ENCODE data around the gene UBAP1L.

The UBAP1L gene

GRCh38 chr15:65110676-65111292 is 4.2 kb downstream of the UBAP1L start:
- TF ChIP-seq YY1 (IDR thresholded peaks at IDR 0.05; ENCODE audit: low read depth) (no peak), TCF12 (IDR thresholded peaks at IDR 0.05; ENCODE audit: low read depth) (no peak), REST (IDR thresholded peaks at IDR 0.05; ENCODE audit: low read depth) (no peak), ZBTB7A (IDR thresholded peaks at IDR 0.05; ENCODE audit: low read depth) (no peak), CEBPB (IDR thresholded peaks at IDR 0.05) (no peak)

- TF ChIP-seq TEAD4 (IDR thresholded peaks at IDR 0.05) (no peak), MAX (IDR thresholded peaks at IDR 0.05) (no peak), NFIC (IDR thresholded peaks at IDR 0.05) (no peak), EP300 (IDR thresholded peaks at IDR 0.05; ENCODE audit: borderline replicate concordance) (no peak), USF1 (IDR thresholded peaks at IDR 0.05) (no peak), YY1 (IDR thresholded peaks at IDR 0.05; ENCODE audit: low read depth) (no peak), FOXM1 (IDR thresholded peaks at IDR 0.05; ENCODE audit: borderline replicate concordance, low read depth) (no peak)
These were observed 8.9 kb downstream of the UBAP1L start for GRCh38 chr15:65106011-65106590.

- no peak for TF ChIP-seq YY1 (IDR thresholded peaks at IDR 0.05; ENCODE audit: low read depth)
- no peak for TF ChIP-seq FOXM1 (IDR thresholded peaks at IDR 0.05; ENCODE audit: borderline replicate concordance, low read depth)
- TF ChIP-seq USF1 (IDR thresholded peaks at IDR 0.05) = no peak
- no peak for TF ChIP-seq RAD21 (IDR thresholded peaks at IDR 0.05; ENCODE audit: low read depth)
- no peak for TF ChIP-seq ZBTB7A (IDR thresholded peaks at IDR 0.05; ENCODE audit: low read depth)
- TF ChIP-seq NFIC (IDR thresholded peaks at IDR 0.05) = no peak
- no peak for TF ChIP-seq CREB1 (IDR thresholded peaks at IDR 0.05; ENCODE audit: low read depth)
- TF ChIP-seq TCF12 (IDR thresholded peaks at IDR 0.05; ENCODE audit: low read depth) = no peak
- TF ChIP-seq MAX (IDR thresholded peaks at IDR 0.05) = no peak
- TF ChIP-seq EP300 (IDR thresholded peaks at IDR 0.05; ENCODE audit: borderline replicate concordance) = no peak
- TF ChIP-seq TAF1 (IDR thresholded peaks at IDR 0.05; ENCODE audit: low read depth) = no peak
- no peak for TF ChIP-seq EGR1 (IDR thresholded peaks at IDR 0.05)
- TF ChIP-seq CEBPB (IDR thresholded peaks at IDR 0.05) = no peak
- TF ChIP-seq TEAD4 (IDR thresholded peaks at IDR 0.05) = no peak
- no peak for TF ChIP-seq REST (IDR thresholded peaks at IDR 0.05; ENCODE audit: low read depth)
These were observed 10.0 kb downstream of the UBAP1L start for GRCh38 chr15:65105038-65105437.

- TF ChIP-seq EP300 (IDR thresholded peaks at IDR 0.05; ENCODE audit: borderline replicate concordance) (no peak), RAD21 (IDR thresholded peaks at IDR 0.05; ENCODE audit: low read depth) (no peak), YY1 (IDR thresholded peaks at IDR 0.05; ENCODE audit: low read depth) (no peak), CREB1 (IDR thresholded peaks at IDR 0.05; ENCODE audit: low read depth) (no peak), EGR1 (IDR thresholded peaks at IDR 0.05) (no peak), NFIC (IDR thresholded peaks at IDR 0.05) (no peak), FOXM1 (IDR thresholded peaks at IDR 0.05; ENCODE audit: borderline replicate concordance, low read depth) (no peak), ZBTB7A (IDR thresholded peaks at IDR 0.05; ENCODE audit: low read depth) (no peak), CEBPB (IDR thresholded peaks at IDR 0.05) (no peak), TAF1 (IDR thresholded peaks at IDR 0.05; ENCODE audit: low read depth) (no peak), TEAD4 (IDR thresholded peaks at IDR 0.05) (no peak), TCF12 (IDR thresholded peaks at IDR 0.05; ENCODE audit: low read depth) (no peak)
These were observed 12.1 kb downstream of the UBAP1L start for GRCh38 chr15:65102912-65103311.

GRCh38 chr15:65101891-65102708 is 12.9 kb downstream of the UBAP1L start:
- TF ChIP-seq TEAD4 (IDR thresholded peaks at IDR 0.05) = no peak
- no peak for TF ChIP-seq RAD21 (IDR thresholded peaks at IDR 0.05; ENCODE audit: low read depth)
- TF ChIP-seq USF1 (IDR thresholded peaks at IDR 0.05) = no peak
- TF ChIP-seq FOXM1 (IDR thresholded peaks at IDR 0.05; ENCODE audit: borderline replicate concordance, low read depth) = no peak
- no peak for TF ChIP-seq YY1 (IDR thresholded peaks at IDR 0.05; ENCODE audit: low read depth)
